Measurements from ENCODE around the gene TTC7B. TPM values are rescaled to one million over a fixed set of nuclear protein-coding genes. Genes with fewer than 3 reads are reported as not detected.

The TTC7B gene
- total and polyA plus RNA-seq, 2 experiments from 2014 or later = 7.9 to 28.6 TPM

- no peak for TF ChIP-seq ZNF462 (CRISPR knock-in tag; IDR thresholded peaks at IDR 0.05)
- TF ChIP-seq ZNF331 (CRISPR knock-in tag; IDR thresholded peaks at IDR 0.05; ENCODE audit: low read depth) = no peak
- TF ChIP-seq ZNF114 (CRISPR knock-in tag; IDR thresholded peaks at IDR 0.05) = no peak
- TF ChIP-seq, protein P1, sequence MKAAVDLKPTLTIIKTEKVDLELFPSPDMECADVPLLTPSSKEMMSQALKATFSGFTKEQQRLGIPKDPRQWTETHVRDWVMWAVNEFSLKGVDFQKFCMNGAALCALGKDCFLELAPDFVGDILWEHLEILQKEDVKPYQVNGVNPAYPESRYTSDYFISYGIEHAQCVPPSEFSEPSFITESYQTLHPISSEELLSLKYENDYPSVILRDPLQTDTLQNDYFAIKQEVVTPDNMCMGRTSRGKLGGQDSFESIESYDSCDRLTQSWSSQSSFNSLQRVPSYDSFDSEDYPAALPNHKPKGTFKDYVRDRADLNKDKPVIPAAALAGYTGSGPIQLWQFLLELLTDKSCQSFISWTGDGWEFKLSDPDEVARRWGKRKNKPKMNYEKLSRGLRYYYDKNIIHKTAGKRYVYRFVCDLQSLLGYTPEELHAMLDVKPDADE (IDR thresholded peaks at IDR 0.05) = no peak
- TF ChIP-seq, protein P2, sequence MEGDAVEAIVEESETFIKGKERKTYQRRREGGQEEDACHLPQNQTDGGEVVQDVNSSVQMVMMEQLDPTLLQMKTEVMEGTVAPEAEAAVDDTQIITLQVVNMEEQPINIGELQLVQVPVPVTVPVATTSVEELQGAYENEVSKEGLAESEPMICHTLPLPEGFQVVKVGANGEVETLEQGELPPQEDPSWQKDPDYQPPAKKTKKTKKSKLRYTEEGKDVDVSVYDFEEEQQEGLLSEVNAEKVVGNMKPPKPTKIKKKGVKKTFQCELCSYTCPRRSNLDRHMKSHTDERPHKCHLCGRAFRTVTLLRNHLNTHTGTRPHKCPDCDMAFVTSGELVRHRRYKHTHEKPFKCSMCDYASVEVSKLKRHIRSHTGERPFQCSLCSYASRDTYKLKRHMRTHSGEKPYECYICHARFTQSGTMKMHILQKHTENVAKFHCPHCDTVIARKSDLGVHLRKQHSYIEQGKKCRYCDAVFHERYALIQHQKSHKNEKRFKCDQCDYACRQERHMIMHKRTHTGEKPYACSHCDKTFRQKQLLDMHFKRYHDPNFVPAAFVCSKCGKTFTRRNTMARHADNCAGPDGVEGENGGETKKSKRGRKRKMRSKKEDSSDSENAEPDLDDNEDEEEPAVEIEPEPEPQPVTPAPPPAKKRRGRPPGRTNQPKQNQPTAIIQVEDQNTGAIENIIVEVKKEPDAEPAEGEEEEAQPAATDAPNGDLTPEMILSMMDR (conservative IDR thresholded peaks at IDR 0.05; ENCODE audit: low read depth in 2 of 2) = no peak
- no peak for TF ChIP-seq REST (IDR thresholded peaks at IDR 0.05; ENCODE audit: unreplicated experiment)
- no peak for TF ChIP-seq EZH2phosphoT487 (IDR thresholded peaks at IDR 0.05; ENCODE audit: unreplicated experiment)
Observed at GRCh38 chr14:90788031-90788430, 28.2 kb downstream of the TTC7B start (continued).

Data from GM23338 (cell line).